ENCODE measurements around the gene PLCG1.

PLCG1 gene

GRCh38 chr20:41139227-41140093 is 2.1 kb downstream of the PLCG1 start:
- Histone ChIP-seq H3K36me3 (replicated peaks; ENCODE audit: low read depth, low read length) (peaks cover 7% of the 10 kb centered on the region), H3K27ac (ENCODE audit: low read length) (peak overlapping the region; percentile 43), H4K20me1 (ENCODE audit: insufficient read depth, low read length) (peaks cover 61% of the 10 kb centered on the region), H3K4me1 (ENCODE audit: low read length) (peaks cover 56% of the 10 kb centered on the region), H3K4me2 (ENCODE audit: low read length) (peak overlapping the region; percentile 93), H3K4me3 (ENCODE audit: low read length) (peak overlapping the region; percentile 82), H3K79me2 (ENCODE audit: low read length) (peaks cover 71% of the 10 kb centered on the region), H3K9ac (ENCODE audit: low read length) (peak overlapping the region; percentile 81; the same call in 1 of the 2 replicates), H2AFZ (ENCODE audit: low read depth, low read length) (no peak overlapping the region), H3K27me3 (ENCODE audit: low read depth, low read length) (no peaks in the 10 kb centered on the region), H3K9me3 (ENCODE audit: insufficient read depth, low read length) (no peaks in the 10 kb centered on the region)
- no peak for TF ChIP-seq EZH2phosphoT487 (IDR thresholded peaks at IDR 0.05; ENCODE audit: low read depth)
- TF ChIP-seq, protein P1, sequence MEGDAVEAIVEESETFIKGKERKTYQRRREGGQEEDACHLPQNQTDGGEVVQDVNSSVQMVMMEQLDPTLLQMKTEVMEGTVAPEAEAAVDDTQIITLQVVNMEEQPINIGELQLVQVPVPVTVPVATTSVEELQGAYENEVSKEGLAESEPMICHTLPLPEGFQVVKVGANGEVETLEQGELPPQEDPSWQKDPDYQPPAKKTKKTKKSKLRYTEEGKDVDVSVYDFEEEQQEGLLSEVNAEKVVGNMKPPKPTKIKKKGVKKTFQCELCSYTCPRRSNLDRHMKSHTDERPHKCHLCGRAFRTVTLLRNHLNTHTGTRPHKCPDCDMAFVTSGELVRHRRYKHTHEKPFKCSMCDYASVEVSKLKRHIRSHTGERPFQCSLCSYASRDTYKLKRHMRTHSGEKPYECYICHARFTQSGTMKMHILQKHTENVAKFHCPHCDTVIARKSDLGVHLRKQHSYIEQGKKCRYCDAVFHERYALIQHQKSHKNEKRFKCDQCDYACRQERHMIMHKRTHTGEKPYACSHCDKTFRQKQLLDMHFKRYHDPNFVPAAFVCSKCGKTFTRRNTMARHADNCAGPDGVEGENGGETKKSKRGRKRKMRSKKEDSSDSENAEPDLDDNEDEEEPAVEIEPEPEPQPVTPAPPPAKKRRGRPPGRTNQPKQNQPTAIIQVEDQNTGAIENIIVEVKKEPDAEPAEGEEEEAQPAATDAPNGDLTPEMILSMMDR (IDR thresholded peaks at IDR 0.05; ENCODE audit: low read depth, low read length): no peak

DNA sequence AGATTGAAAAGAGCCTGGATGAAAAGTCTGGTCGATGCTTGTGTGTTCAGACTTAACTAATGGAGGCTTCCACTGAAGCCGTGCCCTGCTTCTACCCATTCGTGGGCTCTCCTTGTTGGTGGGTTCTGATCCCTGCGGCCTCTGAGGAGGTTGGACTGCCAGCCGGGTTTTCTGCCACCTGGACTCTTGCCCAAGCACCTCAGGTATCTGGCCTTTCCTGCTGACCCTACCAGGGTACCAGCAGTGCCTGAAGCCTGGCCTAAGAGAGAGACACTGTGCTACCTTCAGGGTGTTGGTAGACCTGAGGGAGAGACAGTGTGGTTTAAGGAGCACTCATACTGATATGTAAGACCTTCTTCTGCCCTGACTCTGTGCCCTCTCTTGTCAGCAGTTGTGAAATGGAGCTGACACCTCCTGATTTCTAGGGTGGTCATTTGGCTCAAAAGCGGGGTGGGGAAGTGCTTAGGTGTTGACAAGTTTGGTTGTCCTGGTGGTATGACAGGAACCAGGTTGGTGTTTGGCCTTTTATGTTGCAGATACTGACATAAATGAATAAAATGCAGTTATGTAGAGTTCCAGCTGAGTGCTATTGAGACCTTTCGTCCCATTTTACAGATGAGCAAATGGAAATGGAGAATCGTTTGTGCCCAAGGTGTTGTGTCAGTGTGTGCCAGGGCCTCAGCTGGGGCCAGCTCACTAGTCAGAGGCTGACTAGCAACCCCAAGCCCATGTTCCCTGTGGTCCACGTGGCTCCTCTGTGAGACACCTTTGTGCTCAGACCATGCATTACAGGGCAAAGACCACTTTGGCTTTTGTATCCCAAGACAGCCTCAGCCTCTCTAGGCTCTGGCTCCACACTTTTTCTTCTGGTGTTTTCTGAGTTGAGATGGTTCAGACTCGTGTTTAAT is 3.1 kb downstream of the PLCG1 start:
- Histone ChIP-seq H3K27ac (ENCODE audit: low read length) (peak overlapping the region; percentile 43), H4K20me1 (ENCODE audit: insufficient read depth, low read length) (peaks cover 71% of the 10 kb centered on the region), H3K4me2 (ENCODE audit: low read length) (peak overlapping the region; percentile 51), H2AFZ (ENCODE audit: low read depth, low read length) (no peak overlapping the region), H3K36me3 (replicated peaks; ENCODE audit: low read depth, low read length) (peaks cover 10% of the 10 kb centered on the region), H3K9ac (ENCODE audit: low read length) (peak overlapping the region; percentile 46; the same call in 1 of the 2 replicates), H3K9me3 (ENCODE audit: insufficient read depth, low read length) (no peaks in the 10 kb centered on the region), H3K4me1 (ENCODE audit: low read length) (peaks cover 46% of the 10 kb centered on the region), H3K4me3 (ENCODE audit: low read length) (peak overlapping the region; percentile 22), H3K27me3 (ENCODE audit: low read depth, low read length) (no peaks in the 10 kb centered on the region), H3K79me2 (ENCODE audit: low read length) (peaks cover 81% of the 10 kb centered on the region)
- TF ChIP-seq, protein P1 (IDR thresholded peaks at IDR 0.05; ENCODE audit: low read depth, low read length): no peak
- no peak for TF ChIP-seq EZH2phosphoT487 (IDR thresholded peaks at IDR 0.05; ENCODE audit: low read depth)

- peak overlapping the region; percentile 22 for H3K4me3 ChIP-seq (ENCODE audit: low read length)
- H2AFZ ChIP-seq (ENCODE audit: low read depth, low read length): no peak overlapping the region
- peaks cover 79% of the 10 kb centered on the region for H4K20me1 ChIP-seq (ENCODE audit: insufficient read depth, low read length)
- TF ChIP-seq, protein P1 (IDR thresholded peaks at IDR 0.05; ENCODE audit: low read depth, low read length): no peak
- TF ChIP-seq EZH2phosphoT487 (IDR thresholded peaks at IDR 0.05; ENCODE audit: low read depth): no peak
- H3K4me2 ChIP-seq (ENCODE audit: low read length): peak overlapping the region; percentile 51
- peaks cover 89% of the 10 kb centered on the region for H3K79me2 ChIP-seq (ENCODE audit: low read length)
- no peaks in the 10 kb centered on the region for H3K27me3 ChIP-seq (ENCODE audit: low read depth, low read length)
- peak overlapping the region; percentile 46; the same call in 1 of the 2 replicates for H3K9ac ChIP-seq (ENCODE audit: low read length)
- H3K9me3 ChIP-seq (ENCODE audit: insufficient read depth, low read length): no peaks in the 10 kb centered on the region
- H3K4me1 ChIP-seq (ENCODE audit: low read length): peaks cover 41% of the 10 kb centered on the region
- peak overlapping the region; percentile 43 for H3K27ac ChIP-seq (ENCODE audit: low read length)
- peaks cover 10% of the 10 kb centered on the region for H3K36me3 ChIP-seq (replicated peaks; ENCODE audit: low read depth, low read length)
Measured at GRCh38 chr20:41141153-41141815, 3.9 kb downstream of the PLCG1 start.
